Measurements from ENCODE around the gene TCAIM. TPM values are rescaled to one million over a fixed set of nuclear protein-coding genes. Genes with fewer than 3 reads are reported as not detected.

TCAIM gene
- total and polyA plus RNA-seq, 9 of the 15 experiments (the other 6 are each of a cell fraction or from before 2014, with no cell fraction given), result 19.7 to 53.3 (median 36.9) TPM

GRCh38 chr3:44334326-44334725 lies 4.2 kb upstream of the TCAIM start (continued):
- no peak for TF ChIP-seq ARID3A (IDR thresholded peaks at IDR 0.05; ENCODE audit: borderline replicate concordance, low read depth, low read length)

DNA sequence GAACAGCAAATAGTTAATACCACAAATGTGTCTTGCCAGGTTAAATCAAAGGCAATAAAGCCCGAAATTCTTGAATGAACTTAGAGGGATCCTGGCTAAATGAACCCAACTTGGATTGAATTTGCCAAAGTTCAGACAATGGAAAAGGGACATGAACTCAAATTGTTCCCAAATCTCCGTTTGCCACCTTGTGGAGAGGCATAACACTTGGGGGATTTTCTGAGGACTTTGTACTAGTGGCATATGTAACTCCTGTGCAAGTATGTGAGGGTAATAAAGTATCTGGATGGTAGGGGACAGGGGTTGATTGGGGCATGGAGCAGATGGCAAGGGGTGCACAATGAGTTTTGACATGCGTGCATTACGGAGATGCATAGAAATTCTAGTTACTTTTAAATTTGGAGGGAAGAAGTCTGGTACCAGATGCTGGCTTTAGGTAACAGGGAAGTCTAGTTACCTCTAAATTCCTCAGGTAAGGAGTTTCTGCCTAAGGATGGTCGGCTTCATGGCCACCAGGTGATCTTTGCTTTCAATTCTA lies 1.2 kb upstream of the TCAIM start:
- ChIA-PET CTCF (ENCODE audit: low intra/inter-chr PET ratio) (interaction anchor here (1.1 kb wide), 1 partner anchor 568 kb away, joined by 4 read pairs; no protein-coding TSS in a partner anchor), POLR2A (interaction anchor here (0.6 to 2.9 kb wide), 5 partner anchors 8 to 638 kb away, joined by 3 to 16 read pairs (median 4); partner anchors contain the start of genes EXOSC7 and ZDHHC3)
- Histone ChIP-seq H3K4me1 (replicated peaks in 1 of 2; ENCODE audit: control insufficient read depth in 2 of 2, insufficient read depth in 2 of 2, low read length in 2 of 2) (peaks cover 10 to 12% of the 10 kb centered on the region in 2 experiments; a peak in 3 of 5 replicates), H3K4me3 (peak overlapping the region; percentile 65), H3K27me3 (ENCODE audit: control insufficient read depth in 2 of 2, insufficient read depth in 2 of 2, low read length in 2 of 2) (no peaks in the 10 kb centered on the region), H4K20me1 (replicated peaks; ENCODE audit: control insufficient read depth, insufficient read depth, low read length) (no peaks in the 10 kb centered on the region), H3K9me1 (ENCODE audit: control insufficient read depth, insufficient read depth, low read length) (no peaks in the 10 kb centered on the region), H2AFZ (ENCODE audit: low read depth, low read length) (peak overlapping the region; percentile 99), H3K4me2 (ENCODE audit: insufficient read depth, low read length) (peak overlapping the region; percentile 95), H3K27ac (ENCODE audit: extremely low read depth, low read depth, low read length) (peak overlapping the region; percentile 93), H3K9me3 (replicated peaks; ENCODE audit: control insufficient read depth, insufficient read depth, low read depth, low read length) (no peaks in the 10 kb centered on the region), H3K9ac (ENCODE audit: insufficient read depth in 1 of 2, low read depth in 2 of 2, low read length in 2 of 2) (peak overlapping the region; percentile 26 to 88; a peak in 3 of 4 replicates), H3K36me3 (ENCODE audit: control insufficient read depth, insufficient read depth, low read length) (no peaks in the 10 kb centered on the region; the same call in 2 of the 3 replicates), H3K79me2 (ENCODE audit: control insufficient read depth, insufficient read depth, low read length) (peaks cover 26% of the 10 kb centered on the region)
- peak in 2 of 4 experiments; percentile 19 to 21 for DNase-seq (ENCODE audit: extremely low read depth in 1 of 4, low spot score in 3 of 4)
- TF ChIP-seq, protein P1, sequence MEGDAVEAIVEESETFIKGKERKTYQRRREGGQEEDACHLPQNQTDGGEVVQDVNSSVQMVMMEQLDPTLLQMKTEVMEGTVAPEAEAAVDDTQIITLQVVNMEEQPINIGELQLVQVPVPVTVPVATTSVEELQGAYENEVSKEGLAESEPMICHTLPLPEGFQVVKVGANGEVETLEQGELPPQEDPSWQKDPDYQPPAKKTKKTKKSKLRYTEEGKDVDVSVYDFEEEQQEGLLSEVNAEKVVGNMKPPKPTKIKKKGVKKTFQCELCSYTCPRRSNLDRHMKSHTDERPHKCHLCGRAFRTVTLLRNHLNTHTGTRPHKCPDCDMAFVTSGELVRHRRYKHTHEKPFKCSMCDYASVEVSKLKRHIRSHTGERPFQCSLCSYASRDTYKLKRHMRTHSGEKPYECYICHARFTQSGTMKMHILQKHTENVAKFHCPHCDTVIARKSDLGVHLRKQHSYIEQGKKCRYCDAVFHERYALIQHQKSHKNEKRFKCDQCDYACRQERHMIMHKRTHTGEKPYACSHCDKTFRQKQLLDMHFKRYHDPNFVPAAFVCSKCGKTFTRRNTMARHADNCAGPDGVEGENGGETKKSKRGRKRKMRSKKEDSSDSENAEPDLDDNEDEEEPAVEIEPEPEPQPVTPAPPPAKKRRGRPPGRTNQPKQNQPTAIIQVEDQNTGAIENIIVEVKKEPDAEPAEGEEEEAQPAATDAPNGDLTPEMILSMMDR (IDR thresholded peaks at IDR 0.05 in 2 of 3, conservative IDR thresholded peaks at IDR 0.05 in 1 of 3; ENCODE audit: insufficient read depth in 2 of 3, low read depth in 1 of 3, low read length in 3 of 3), result peak in 1 of 3 experiments; percentile 18; a peak in 2 of 6 replicates
- TF ChIP-seq ARHGAP35 (IDR thresholded peaks at IDR 0.05; ENCODE audit: partially characterized antibody) (no peak), ARID2 (IDR thresholded peaks at IDR 0.05) (0 out of 2 replicates have a peak, but pooled peaks have one; percentile 5)
- BruUV-seq (replicated peaks), result TSS peak; percentile 73
- FAIRE-seq, result peak; percentile 65
- intact Hi-C loops (cut with micrococcal nuclease), result loop anchor here (5.0 kb wide), 1 partner anchor 180 kb away; no protein-coding TSS in a partner anchor
- in situ Hi-C loops (cut with MboI), result no loop called here
- WGBS (ENCODE audit: insufficient coverage, low coverage, missing lambda C conversion rate), result 45% methylated on average over 5 of the region's 5 CpGs
- no peak for ATAC-seq

Data from K562 (cell line).